Muscle layer of duodenum (tissue), 2 donors: ENCODE measurements around the gene UBAP1.
"Not testable (repeated sequence)": the region's sequence is repeated elsewhere in the genome, so short reads cannot be mapped to it uniquely, and the experiment has no call there.

Source experiments
- H3K27ac ChIP-seq: one replicate; pipeline ENCODE4 v1.7.0; 2013; ENCODE audit warnings: mild to moderate bottlenecking, low read length
- H3K27me3 ChIP-seq: one replicate; pipeline ENCODE4 v1.7.0; 2013; ENCODE audit warnings: low read depth, mild to moderate bottlenecking, control low read depth, low read length
- H3K36me3 ChIP-seq, 2 donors: one replicate each; pipeline ENCODE4 v1.7.0; 2013; ENCODE audit warnings: low read length in 2 of 2, control low read depth in 1 of 2, mild to moderate bottlenecking in 1 of 2; ENCODE audit not compliant: insufficient read depth in 2 of 2, control insufficient read depth in 1 of 2
- H3K4me1 ChIP-seq, 2 donors: one replicate each; pipeline ENCODE4 v1.7.0; 2013; ENCODE audit warnings: low read length in 2 of 2, mild to moderate bottlenecking in 2 of 2, control low read depth in 1 of 2, moderate library complexity in 1 of 2; ENCODE audit not compliant: insufficient read depth in 2 of 2, control insufficient read depth in 1 of 2
- H3K4me3 ChIP-seq, 2 donors: one replicate each; pipeline ENCODE4 v1.7.0; 2013; ENCODE audit warnings: low read length in 2 of 2, low read depth in 1 of 2, mild to moderate bottlenecking in 1 of 2
- H3K9me3 ChIP-seq, 2 donors: one replicate each; pipeline ENCODE4 v1.7.0; 2013; ENCODE audit warnings: low read length in 2 of 2, control low read depth in 1 of 2, mild to moderate bottlenecking in 1 of 2; ENCODE audit not compliant: control insufficient read depth in 1 of 2
- donor health status: healthy.

The UBAP1 gene

GRCh38 chr9:34232201-34232600 is 53.4 kb downstream of the UBAP1 start:
- no peaks in the 10 kb centered on the region for H3K9me3 ChIP-seq
- no peak overlapping the region for H3K27ac ChIP-seq
- H3K4me1 ChIP-seq, result no peaks in the 10 kb centered on the region
- H3K27me3 ChIP-seq, result no peaks in the 10 kb centered on the region
- no peak overlapping the region for H3K4me3 ChIP-seq
- H3K36me3 ChIP-seq, result peaks cover 11 to 21% of the 10 kb centered on the region in 2 donors

- no peaks in the 10 kb centered on the region for H3K9me3 ChIP-seq
- no peak overlapping the region for H3K4me3 ChIP-seq
- H3K27me3 ChIP-seq, result no peaks in the 10 kb centered on the region
- peaks cover 12 to 25% of the 10 kb centered on the region in 2 donors for H3K36me3 ChIP-seq
- no peaks in the 10 kb centered on the region for H3K4me1 ChIP-seq
- H3K27ac ChIP-seq, result no peak overlapping the region
These were observed 54.8 kb downstream of the UBAP1 start for GRCh38 chr9:34233672-34234071.

GRCh38 chr9:34237836-34238235 is 59.0 kb downstream of the UBAP1 start:
- H3K4me1 ChIP-seq, result peaks cover 12 to 16% of the 10 kb centered on the region in 2 donors
- H3K36me3 ChIP-seq, result peaks cover 30 to 46% of the 10 kb centered on the region in 2 donors
- no peak overlapping the region for H3K4me3 ChIP-seq

GRCh38 chr9:34240006-34240405 is 61.2 kb downstream of the UBAP1 start:
- no peaks in the 10 kb centered on the region for H3K27me3 ChIP-seq
- H3K4me3 ChIP-seq, result no peak overlapping the region
- H3K36me3 ChIP-seq, result peaks cover 30 to 41% of the 10 kb centered on the region in 2 donors
- H3K4me1 ChIP-seq, result peaks cover 12 to 26% of the 10 kb centered on the region in 2 donors
- H3K9me3 ChIP-seq, result no peaks in the 10 kb centered on the region
- no peak overlapping the region for H3K27ac ChIP-seq

More at GRCh38 chr9:34237836-34238235, 59.0 kb downstream of the UBAP1 start:
- Histone ChIP-seq H3K27me3 (no peaks in the 10 kb centered on the region), H3K9me3 (no peaks in the 10 kb centered on the region), H3K27ac (no peak overlapping the region)

- Histone ChIP-seq H3K36me3 (peaks cover 23 to 25% of the 10 kb centered on the region in 2 donors), H3K27ac (no peak overlapping the region), H3K4me3 (no peak overlapping the region), H3K9me3 (no peaks in the 10 kb centered on the region), H3K4me1 (peaks cover 12 to 26% of the 10 kb centered on the region in 2 donors), H3K27me3 (no peaks in the 10 kb centered on the region)
These were observed 64.0 kb downstream of the UBAP1 start for GRCh38 chr9:34242830-34243229.

GRCh38 chr9:34245212-34245611 is 66.4 kb downstream of the UBAP1 start:
- H3K4me1 ChIP-seq, result peaks cover under 1 to 24% of the 10 kb centered on the region in 2 donors
- H3K36me3 ChIP-seq, result peaks cover 30 to 38% of the 10 kb centered on the region in 2 donors
- H3K27ac ChIP-seq, H3K27me3 ChIP-seq, H3K9me3 ChIP-seq, H3K4me3 ChIP-seq: not testable (repeated sequence)

- no peaks in the 10 kb centered on the region for H3K27me3 ChIP-seq
- no peaks in the 10 kb centered on the region for H3K9me3 ChIP-seq
- peaks cover 33 to 46% of the 10 kb centered on the region in 2 donors for H3K36me3 ChIP-seq
- no peak overlapping the region for H3K27ac ChIP-seq
- H3K4me1 ChIP-seq, result peaks cover 0 to 18% of the 10 kb centered on the region in 2 donors
- no peak overlapping the region for H3K4me3 ChIP-seq
These were observed 67.6 kb downstream of the UBAP1 start for GRCh38 chr9:34246453-34246852.

GRCh38 chr9:34247782-34248181 is 68.9 kb downstream of the UBAP1 start:
- not testable (repeated sequence) for H3K27ac ChIP-seq, H3K4me3 ChIP-seq, H3K9me3 ChIP-seq, H3K27me3 ChIP-seq
- Histone ChIP-seq H3K36me3 (peaks cover 27 to 43% of the 10 kb centered on the region in 2 donors), H3K4me1 (peaks cover 0 to 21% of the 10 kb centered on the region in 2 donors)

- no peaks in the 10 kb centered on the region for H3K27me3 ChIP-seq
- peaks cover 27 to 43% of the 10 kb centered on the region in 2 donors for H3K36me3 ChIP-seq
- H3K4me3 ChIP-seq, result no peak overlapping the region
- no peak overlapping the region for H3K27ac ChIP-seq
- peaks cover 4 to 26% of the 10 kb centered on the region in 2 donors for H3K4me1 ChIP-seq
- H3K9me3 ChIP-seq, result no peaks in the 10 kb centered on the region
These were observed 70.4 kb downstream of the UBAP1 start for GRCh38 chr9:34249274-34249673.

GRCh38 chr9:34250721-34251120 is 71.9 kb downstream of the UBAP1 start:
- Histone ChIP-seq H3K4me1 (peaks cover 9 to 40% of the 10 kb centered on the region in 2 donors), H3K27ac (no peak overlapping the region), H3K36me3 (peaks cover 27 to 43% of the 10 kb centered on the region in 2 donors)

GRCh38 chr9:34252016-34252415 is 73.2 kb downstream of the UBAP1 start:
- H3K4me1 ChIP-seq, result peaks cover 9 to 45% of the 10 kb centered on the region in 2 donors
- H3K4me3 ChIP-seq, result no peak overlapping the region
- no peak overlapping the region for H3K27ac ChIP-seq
- no peaks in the 10 kb centered on the region for H3K9me3 ChIP-seq
- H3K36me3 ChIP-seq, result peaks cover 27 to 39% of the 10 kb centered on the region in 2 donors
- H3K27me3 ChIP-seq, result no peaks in the 10 kb centered on the region

More at GRCh38 chr9:34250721-34251120, 71.9 kb downstream of the UBAP1 start:
- H3K4me3 ChIP-seq, result no peak overlapping the region
- no peaks in the 10 kb centered on the region for H3K27me3 ChIP-seq
- no peaks in the 10 kb centered on the region for H3K9me3 ChIP-seq
